GM10248 (cell line): ENCODE measurements around the gene LAMC1.

ENCODE experiments used
- CTCF ChIA-PET: fragments of 300-600 bp; sonication (Branson Sonifier 250); formaldehyde crosslinking; extraction: SDS; loops from one replicate; lab custom pipeline; 2021; ENCODE audit warnings: antibody characterized with exemption; lab: Yijun Ruan, JAX
- POLR2A ChIA-PET: fragments of 350-650 bp; sonication (Branson Sonifier 250); formaldehyde crosslinking; extraction: SDS; loops from one replicate; lab custom pipeline; 2020; ENCODE audit warnings: antibody characterized with exemption; lab: Yijun Ruan, JAX
- DNase-seq: peaks from one replicate; pipeline ENCODE4 v3.0.0; 2012; ENCODE audit errors: extremely low spot score
- CTCF ChIP-seq: IDR thresholded peaks from 2 replicates; pipeline ENCODE4 v1.5.1; 2012; ENCODE audit warnings: mild to moderate bottlenecking, low read depth; ENCODE audit errors: extremely low read depth, missing control alignments, control extremely low read depth

Gene LAMC1

GRCh38 chr1:183077097-183077496 is 53.9 kb downstream of the LAMC1 start:
- POLR2A ChIA-PET, result no interaction called here
- no peak for TF ChIP-seq CTCF
- DNase-seq, result no peak
- CTCF ChIA-PET, result interaction anchor here (1.1 to 1.5 kb wide), 3 partner anchors 12 to 20 kb away, joined by 3 to 4 read pairs (median 3); no protein-coding TSS in a partner anchor

- ChIA-PET POLR2A (no interaction called here), CTCF (interaction anchor here (0.7 to 2.4 kb wide), 5 partner anchors 8 to 257 kb away, joined by 4 to 15 read pairs (median 5); no protein-coding TSS in a partner anchor)
- no peak for DNase-seq
- no peak for TF ChIP-seq CTCF
Measured at GRCh38 chr1:183079712-183080388, 56.6 kb downstream of the LAMC1 start.

GRCh38 chr1:183080406-183080805 is 57.2 kb downstream of the LAMC1 start:
- POLR2A ChIA-PET, result interaction anchor here (0.6 kb wide), 1 partner anchor 151 kb away, joined by 3 read pairs; no protein-coding TSS in a partner anchor
- CTCF ChIA-PET, result interaction anchor here (0.7 to 2.4 kb wide), 5 partner anchors 9 to 258 kb away, joined by 4 to 15 read pairs (median 5); no protein-coding TSS in a partner anchor
- DNase-seq, result no peak
- TF ChIP-seq CTCF, result no peak

- ChIA-PET POLR2A (no interaction called here), CTCF (interaction anchor here (0.9 to 2.4 kb wide), 2 partner anchors 9 to 10 kb away, joined by 3 to 15 read pairs; no protein-coding TSS in a partner anchor)
- TF ChIP-seq CTCF, result no peak
- no peak for DNase-seq
Measured at GRCh38 chr1:183081402-183082120, 58.3 kb downstream of the LAMC1 start.

GRCh38 chr1:183082650-183083049 is 59.4 kb downstream of the LAMC1 start:
- ChIA-PET POLR2A (no interaction called here), CTCF (interaction anchor here (1.7 kb wide), 1 partner anchor 11 kb away, joined by 4 read pairs; no protein-coding TSS in a partner anchor)
- TF ChIP-seq CTCF, result no peak
- DNase-seq, result no peak

GRCh38 chr1:183087001-183087400 is 63.8 kb downstream of the LAMC1 start:
- DNase-seq, result no peak
- no peak for TF ChIP-seq CTCF
- CTCF ChIA-PET, result interaction anchor here (1.2 to 1.9 kb wide), 3 partner anchors 11 to 19 kb away, joined by 3 to 4 read pairs (median 4); no protein-coding TSS in a partner anchor
- POLR2A ChIA-PET, result no interaction called here
